ENCODE measurements around the gene FHL1.

Gene FHL1

GRCh38 chrX:136128743-136129142 lies 18.6 kb upstream of the FHL1 start:
- TF ChIP-seq, protein P1, sequence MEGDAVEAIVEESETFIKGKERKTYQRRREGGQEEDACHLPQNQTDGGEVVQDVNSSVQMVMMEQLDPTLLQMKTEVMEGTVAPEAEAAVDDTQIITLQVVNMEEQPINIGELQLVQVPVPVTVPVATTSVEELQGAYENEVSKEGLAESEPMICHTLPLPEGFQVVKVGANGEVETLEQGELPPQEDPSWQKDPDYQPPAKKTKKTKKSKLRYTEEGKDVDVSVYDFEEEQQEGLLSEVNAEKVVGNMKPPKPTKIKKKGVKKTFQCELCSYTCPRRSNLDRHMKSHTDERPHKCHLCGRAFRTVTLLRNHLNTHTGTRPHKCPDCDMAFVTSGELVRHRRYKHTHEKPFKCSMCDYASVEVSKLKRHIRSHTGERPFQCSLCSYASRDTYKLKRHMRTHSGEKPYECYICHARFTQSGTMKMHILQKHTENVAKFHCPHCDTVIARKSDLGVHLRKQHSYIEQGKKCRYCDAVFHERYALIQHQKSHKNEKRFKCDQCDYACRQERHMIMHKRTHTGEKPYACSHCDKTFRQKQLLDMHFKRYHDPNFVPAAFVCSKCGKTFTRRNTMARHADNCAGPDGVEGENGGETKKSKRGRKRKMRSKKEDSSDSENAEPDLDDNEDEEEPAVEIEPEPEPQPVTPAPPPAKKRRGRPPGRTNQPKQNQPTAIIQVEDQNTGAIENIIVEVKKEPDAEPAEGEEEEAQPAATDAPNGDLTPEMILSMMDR (IDR thresholded peaks at IDR 0.05; ENCODE audit: low read depth, low read length, missing control alignments): no peak

DNA sequence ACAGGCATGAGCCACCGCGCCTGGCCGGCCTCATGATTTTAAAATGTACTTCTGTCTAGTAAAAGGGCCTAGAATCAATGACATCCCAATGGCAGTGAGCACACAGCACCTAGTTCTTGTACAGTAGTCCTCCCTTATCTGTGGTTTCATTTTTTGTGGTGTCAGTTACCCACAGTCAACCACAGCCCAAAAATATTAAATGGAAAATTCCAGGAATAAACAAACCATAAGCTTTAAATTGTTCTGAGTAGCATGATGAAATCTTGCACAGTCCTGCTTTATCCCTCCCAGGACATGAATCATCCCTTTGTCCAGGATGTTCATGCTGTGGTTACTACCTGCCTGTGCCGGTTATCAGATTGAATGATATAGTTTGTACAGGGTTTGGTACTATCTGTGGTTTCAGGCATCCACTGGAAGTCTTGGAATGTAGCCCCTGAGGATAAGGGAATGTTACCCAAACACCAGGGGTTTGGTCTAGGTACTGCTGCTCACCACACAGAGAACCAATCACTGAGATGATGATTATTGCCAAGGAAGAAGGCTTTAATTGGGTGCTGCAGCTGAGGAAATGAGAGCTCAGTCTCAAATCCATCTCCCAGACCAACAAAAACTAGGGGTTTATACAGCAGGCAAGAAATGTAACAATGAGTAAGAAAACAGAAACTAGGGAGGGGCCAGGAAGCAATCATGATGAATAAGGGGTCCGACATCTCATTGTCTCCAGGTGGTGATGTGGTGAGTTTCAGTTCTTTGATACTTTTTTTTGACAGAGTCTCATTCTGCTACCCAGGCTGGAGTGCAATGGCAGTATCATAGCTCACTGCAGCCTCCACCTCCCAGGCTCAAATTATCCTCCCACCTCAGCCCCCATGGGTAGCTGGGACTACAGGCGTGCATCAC lies 16.2 kb upstream of the FHL1 start:
- DNase-seq (ENCODE audit: low read depth): no peak
- TF ChIP-seq, protein P1 (IDR thresholded peaks at IDR 0.05; ENCODE audit: low read depth, low read length, missing control alignments): no peak

More at GRCh38 chrX:136128743-136129142, 18.6 kb upstream of the FHL1 start:
- H3K4me3 ChIP-seq (ENCODE audit: low read depth, low read length): no peak overlapping the region
- DNase-seq (ENCODE audit: low read depth): no peak

DNA sequence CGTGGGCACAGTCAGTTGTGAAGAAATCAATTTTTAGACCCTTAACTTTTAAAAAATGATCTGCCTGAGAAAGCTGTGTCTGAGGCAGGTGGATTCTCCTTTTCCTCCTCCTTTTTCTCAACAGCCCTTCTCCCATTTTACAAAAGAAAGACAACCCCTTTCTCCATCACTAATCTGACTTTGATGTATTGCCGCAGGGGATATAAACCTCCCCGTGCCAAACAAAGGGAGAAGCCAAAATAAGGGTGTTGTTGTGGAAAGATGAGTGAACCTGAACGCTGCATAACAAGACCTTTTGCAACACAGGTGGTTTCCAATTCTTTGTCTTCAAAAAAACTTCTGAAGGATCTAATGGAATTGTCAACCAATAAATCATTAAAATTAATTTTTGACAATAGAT lies 8.4 kb upstream of the FHL1 start:
- TF ChIP-seq, protein P1 (IDR thresholded peaks at IDR 0.05; ENCODE audit: low read depth, low read length, missing control alignments): no peak
- DNase-seq (ENCODE audit: low read depth): no peak
- H3K4me3 ChIP-seq (ENCODE audit: low read depth, low read length): no peak overlapping the region

More for the DNA sequence above, 16.2 kb upstream of the FHL1 start:
- no peak overlapping the region for H3K4me3 ChIP-seq (ENCODE audit: low read depth, low read length)

DNA sequence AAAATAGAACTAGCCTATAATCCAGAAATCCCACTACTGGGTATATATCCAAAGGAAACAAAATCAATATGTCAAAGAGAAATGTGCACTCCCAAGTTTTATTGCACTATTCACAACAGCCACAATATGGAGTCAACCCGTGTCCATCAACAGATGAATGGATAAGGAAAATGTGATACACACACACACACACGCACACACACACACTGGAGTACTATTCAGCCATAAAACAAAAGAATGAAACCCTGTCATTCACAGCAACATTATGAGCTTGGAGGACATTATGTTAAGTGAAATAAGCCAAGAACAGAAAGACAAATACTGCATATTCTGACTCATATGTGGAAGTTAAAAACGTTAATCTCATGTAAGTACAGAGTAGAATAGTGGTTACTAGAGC lies 5.8 kb upstream of the FHL1 start:
- DNase-seq (ENCODE audit: low read depth): no peak
- H3K4me3 ChIP-seq (ENCODE audit: low read depth, low read length): no peak overlapping the region
- TF ChIP-seq, protein P1 (IDR thresholded peaks at IDR 0.05; ENCODE audit: low read depth, low read length, missing control alignments): no peak

GRCh38 chrX:136142592-136142991 lies 4.7 kb upstream of the FHL1 start:
- no peak for DNase-seq (ENCODE audit: low read depth)
- H3K4me3 ChIP-seq (ENCODE audit: low read depth, low read length): no peak overlapping the region
- TF ChIP-seq, protein P1 (IDR thresholded peaks at IDR 0.05; ENCODE audit: low read depth, low read length, missing control alignments): no peak

- TF ChIP-seq, protein P1 (IDR thresholded peaks at IDR 0.05; ENCODE audit: low read depth, low read length, missing control alignments): no peak
- H3K4me3 ChIP-seq (ENCODE audit: low read depth, low read length): no peak overlapping the region
- DNase-seq (ENCODE audit: low read depth): no peak
Measured at GRCh38 chrX:136143711-136144110, 3.6 kb upstream of the FHL1 start.
